Left forelimb (tissue), 1 donor: ENCODE results near the gene MALRD1.

Experiments
- DNase-seq: peaks from one replicate; pipeline ENCODE4 v3.0.0-alpha.2; 2018; ENCODE audit warnings: low spot score

The MALRD1 gene

DNA sequence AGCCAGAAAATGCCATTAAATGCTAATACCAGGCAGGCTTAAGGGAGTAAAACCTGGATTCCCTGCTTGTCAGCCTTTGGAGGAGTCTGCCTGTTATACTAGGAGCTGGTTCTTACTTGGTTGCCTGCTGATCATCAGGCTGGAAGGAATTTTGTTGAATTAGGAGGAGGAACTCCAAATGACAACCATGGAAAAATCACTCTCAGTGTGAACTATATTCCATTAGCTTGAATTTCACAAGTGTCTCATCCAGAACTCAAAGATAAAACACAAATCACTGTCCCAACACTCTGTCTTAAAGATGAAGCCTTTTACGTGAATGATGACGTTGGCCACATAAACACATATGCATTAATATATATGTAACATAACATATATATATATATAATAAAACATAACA is 528.8 kb downstream of the MALRD1 start:
- DNase-seq: no peak

DNA sequence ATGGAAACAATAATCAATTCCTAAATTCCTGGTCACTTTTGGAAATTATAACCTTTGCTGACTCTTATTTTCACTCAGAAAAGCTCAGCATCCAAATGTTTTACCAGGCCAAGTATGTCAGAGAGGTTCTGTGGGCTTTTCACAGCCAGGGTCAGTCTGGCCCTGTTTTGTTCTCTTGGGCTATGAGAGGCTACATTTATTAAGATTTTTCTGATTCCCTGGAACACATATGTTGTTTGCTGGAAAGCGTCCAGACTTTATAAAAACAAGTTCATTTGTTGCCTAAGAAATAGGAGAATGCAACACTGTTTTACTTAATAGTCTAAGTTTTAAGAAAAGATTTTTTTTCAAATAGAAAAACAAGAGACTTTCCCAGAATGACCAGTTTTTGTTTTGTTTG is 529.2 kb downstream of the MALRD1 start:
- no peak for DNase-seq

DNA sequence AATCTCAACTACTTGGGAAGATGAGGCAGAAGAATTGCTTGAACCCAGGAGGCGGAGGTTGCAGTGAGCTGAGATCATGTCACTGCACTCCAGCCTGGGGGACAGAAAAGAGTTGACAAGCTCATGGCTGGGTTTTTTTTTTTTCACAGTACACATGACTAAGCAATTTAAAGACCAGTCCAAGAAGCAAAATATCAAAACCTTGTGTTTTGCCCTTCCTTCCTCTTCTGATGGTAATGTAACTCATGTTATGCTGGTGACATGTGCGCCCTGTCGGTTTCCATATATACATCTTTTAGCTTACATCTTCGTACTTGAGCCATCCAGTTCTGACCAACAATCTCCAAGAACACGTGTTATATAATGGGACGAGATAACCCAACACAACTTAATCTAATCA is 530.0 kb downstream of the MALRD1 start:
- no peak for DNase-seq

DNA sequence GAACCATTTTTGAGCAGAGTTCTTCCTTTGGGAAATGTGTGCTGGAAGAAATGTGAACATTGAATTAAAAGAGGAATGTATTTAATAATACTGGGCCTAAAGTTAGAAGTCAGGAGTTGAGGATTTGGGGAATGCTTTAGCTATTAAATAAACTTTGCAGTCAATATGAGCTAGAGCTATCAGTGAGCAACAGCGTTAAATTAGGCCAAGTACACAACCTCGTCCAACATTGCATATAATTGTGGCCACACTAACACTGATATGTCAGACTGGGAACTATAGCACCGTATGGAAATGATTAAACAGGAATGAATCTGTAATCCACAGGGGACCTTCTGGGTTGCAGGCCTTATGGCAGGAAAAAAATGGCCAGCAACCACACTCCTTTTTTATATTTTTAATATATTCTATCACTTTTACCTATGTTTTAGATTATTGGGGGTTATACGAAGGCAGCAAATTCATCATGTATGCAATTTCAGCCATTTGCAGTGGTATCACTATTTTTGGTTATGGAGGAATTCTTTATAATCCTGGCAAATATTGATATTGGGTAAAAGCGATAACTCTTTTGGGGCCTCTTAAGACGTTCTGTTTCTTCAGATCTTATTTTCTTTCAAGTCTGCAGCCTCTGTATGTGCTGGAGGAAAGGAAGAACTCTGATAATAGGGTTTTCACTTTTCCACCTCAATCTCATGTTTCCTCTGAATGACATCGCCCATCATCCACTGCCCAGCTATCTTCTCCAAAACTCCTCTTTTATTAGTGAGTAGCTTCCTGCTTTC is 531.4 kb downstream of the MALRD1 start:
- DNase-seq: no peak

DNA sequence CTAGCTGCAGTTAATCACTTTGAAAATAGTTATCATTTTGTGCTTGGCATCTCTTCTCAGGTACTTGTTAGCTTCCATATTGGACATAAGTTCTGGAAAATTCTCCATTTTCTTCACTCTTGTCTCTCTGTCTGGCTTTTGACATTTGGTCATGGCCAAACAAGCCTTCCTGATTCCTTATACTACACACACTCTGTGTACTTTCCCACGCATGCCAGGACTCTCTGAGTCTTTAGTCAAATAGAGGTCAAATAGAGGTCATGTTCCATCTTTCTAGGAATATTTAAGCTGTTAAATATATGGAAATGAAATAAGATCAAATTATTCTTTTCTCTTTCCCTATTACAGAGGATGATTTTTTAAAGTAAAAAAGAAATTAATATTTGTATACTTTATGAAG is 532.1 kb downstream of the MALRD1 start:
- no peak for DNase-seq

DNA sequence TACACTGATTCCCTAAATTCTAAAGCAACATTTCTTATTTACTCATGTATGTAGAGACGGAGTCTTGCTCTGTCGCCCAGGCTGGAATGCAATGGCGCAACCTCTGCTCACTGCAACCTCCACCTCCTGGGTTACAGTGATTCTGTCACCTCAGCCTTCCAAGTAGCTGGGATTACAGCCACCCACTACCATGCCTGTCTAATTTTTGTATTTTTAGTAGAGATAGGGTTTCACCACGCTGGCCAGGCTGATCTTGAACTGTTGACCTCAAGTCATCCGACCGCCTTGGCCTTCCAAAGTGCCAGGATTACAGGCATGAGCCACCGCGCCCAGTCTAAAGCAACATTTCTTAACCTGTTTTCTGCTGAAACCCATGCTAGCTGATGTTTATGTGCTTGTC is 540.0 kb downstream of the MALRD1 start:
- DNase-seq: no peak

DNA sequence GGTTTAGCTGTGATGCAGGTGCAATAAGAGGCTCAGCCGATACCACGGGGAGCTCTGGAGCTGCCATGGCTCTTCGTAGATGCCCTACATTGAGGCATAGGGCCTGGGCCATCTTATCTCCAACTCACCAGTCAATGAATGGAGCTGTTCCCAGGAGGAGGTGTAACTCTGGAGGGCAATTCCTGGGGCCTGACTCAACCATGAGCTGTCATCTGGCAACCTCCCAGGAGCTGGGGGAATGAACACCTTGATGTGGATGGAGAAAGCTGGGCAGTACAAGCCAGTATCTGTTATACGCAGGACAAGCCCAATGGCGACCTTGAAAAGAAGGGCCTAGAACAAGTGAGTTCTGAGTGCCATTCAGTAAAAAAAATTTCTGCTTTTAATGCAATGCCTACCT is 543.7 kb downstream of the MALRD1 start:
- no peak for DNase-seq

DNA sequence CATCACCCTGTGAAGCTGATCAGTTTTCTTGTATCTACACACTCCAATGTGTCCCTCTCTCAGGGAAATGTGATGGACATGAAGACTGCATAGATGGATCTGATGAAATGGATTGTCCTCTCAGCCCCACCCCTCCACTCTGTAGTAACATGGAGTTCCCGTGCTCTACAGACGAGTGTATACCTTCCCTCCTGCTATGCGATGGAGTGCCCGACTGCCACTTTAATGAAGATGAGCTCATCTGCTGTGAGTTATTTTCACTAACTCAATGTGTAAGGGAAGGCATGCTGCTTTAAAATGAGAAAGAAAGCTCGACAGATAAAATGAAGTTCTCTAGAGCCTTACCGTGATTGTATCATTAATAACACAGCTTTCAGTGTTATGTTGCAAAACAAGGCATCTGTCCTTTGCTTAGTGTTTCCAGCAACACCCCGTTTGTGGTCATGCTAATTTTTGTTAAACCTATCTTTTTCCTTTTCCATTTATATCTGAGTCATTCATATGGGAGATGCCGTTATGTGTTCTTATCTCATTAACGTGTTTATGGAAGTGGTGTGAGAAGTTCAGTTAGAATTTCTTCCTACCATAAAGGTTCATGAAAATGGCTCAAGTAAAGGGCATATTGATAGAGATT is 546.7 kb downstream of the MALRD1 start:
- DNase-seq: no peak

DNA sequence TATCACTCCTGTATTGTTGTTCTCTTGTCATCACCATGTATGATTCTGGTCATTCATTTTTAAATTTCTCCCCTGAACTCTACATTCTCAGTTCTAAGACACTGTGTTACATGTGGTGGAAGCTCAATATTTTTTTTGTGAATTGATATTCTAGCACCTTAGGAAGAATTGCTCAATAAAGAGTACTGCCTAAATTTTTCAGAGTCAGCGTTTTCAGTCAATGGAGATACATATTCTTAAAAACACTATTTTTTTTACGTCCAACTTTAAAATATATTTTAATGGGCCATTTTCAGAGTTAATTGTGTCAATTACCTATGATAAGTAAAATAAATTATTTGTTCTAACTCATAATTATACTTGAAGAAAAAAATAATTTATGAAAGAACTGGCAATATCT is 557.2 kb downstream of the MALRD1 start:
- no peak for DNase-seq

DNA sequence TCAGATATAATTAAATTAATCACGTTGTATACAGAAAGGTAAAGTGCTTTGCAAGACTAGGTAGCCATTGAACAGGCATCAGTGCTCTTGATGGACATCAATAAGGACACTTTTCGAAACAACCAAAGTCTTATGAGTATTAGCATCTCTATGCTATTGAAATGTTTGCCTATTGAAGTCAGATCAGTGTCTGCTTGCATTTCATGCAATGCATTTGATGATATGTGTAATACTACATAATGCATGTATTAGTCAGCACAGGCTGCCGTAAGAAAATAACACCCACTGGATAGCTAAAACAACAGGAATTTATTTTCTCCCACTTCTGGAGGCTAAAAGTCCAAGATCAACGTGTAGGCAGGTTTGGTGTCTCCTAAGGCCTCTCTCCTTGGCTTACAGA is 558.4 kb downstream of the MALRD1 start:
- DNase-seq: no peak

DNA sequence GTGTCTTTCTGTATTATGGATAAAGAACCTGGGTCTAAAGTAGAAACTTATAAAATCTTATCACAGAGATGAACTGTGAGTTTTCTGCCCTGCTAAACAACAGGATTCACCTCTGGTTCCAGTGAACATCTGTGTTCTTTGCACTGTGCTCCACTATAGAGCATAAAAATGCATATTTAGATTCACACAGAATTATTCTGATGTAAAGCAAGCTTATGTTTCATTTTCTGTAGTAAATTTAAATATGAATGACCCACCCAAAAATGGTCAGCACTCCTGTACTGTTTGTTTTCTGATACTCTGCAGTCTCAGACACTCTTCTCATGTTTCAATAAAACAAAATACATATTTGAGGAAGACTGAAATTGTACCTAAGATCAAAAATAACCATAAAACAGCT is 563.2 kb downstream of the MALRD1 start:
- DNase-seq: no peak

DNA sequence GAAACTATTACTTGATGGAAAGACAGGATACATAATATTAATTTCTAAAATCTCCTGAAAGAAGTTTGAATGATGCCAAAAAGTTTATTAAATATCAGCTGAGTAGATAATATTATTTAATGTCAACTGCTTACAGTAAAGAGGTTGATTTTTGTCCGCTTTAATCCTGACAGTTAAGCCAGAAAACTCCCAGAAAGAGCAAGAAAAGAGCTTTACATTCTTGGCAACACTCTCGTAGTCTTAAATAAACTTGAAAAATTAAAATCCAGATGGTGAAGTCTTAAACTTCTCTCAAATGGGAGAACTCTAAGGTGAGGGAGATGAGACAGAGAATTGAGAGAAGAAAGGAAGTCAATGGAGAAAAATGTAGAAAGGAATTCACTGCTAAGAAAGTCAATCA is 568.4 kb downstream of the MALRD1 start:
- no peak for DNase-seq

DNA sequence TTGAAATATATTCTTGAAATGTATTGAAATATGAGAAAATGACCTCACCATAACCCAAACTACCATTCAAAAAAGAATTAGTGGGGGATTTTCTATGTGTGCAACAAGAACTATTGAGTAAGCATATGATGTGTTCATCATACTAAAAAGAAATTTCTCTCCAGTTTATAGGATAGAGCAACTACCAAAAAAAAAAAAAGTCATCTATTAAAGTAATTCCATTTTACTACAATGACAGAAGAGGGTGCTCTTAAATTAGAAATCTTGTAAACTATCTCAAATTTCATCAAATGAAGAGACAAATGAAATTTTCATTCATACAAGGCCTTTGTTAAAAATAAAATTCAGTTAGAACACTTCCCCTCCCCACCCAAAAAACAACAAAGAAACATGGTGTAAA is 572.2 kb downstream of the MALRD1 start:
- no peak for DNase-seq

DNA sequence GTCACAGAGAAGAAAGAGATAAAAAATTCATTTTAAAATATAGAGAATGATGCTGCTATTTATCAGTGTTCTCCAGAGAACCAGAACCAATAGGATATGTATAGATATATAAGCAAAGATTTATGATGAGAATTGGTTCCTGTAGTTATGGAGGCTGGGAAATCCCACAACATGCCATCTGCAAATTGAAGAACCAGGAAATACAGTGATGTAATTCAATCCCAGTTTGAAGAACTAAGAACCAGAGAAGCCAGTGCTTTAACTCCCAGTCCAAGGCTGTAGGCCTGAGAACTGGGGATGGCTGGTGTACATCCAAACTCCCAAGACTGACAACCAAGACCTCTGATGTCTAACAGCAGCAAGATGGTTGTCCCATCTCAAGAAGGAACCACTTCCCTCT is 574.7 kb downstream of the MALRD1 start:
- DNase-seq: no peak

DNA sequence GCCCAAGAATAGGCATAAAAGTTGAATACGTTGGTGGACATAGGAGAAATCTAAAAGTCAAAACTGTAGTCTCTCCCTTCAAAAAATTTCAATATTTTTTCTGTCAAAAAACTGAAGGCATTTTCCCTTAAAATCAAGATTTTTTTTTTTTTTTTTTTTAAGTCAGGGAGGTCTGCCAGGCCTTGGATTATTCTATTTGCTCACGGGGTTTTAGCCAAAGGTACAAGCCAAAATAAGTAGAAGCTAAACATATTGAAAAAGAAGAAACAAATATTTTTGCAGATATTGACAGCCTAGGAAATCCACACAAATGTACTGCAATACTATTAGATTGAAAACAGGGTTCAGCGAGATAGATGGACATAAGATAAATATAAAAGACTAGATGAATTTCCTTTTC is 577.6 kb downstream of the MALRD1 start:
- DNase-seq: no peak

DNA sequence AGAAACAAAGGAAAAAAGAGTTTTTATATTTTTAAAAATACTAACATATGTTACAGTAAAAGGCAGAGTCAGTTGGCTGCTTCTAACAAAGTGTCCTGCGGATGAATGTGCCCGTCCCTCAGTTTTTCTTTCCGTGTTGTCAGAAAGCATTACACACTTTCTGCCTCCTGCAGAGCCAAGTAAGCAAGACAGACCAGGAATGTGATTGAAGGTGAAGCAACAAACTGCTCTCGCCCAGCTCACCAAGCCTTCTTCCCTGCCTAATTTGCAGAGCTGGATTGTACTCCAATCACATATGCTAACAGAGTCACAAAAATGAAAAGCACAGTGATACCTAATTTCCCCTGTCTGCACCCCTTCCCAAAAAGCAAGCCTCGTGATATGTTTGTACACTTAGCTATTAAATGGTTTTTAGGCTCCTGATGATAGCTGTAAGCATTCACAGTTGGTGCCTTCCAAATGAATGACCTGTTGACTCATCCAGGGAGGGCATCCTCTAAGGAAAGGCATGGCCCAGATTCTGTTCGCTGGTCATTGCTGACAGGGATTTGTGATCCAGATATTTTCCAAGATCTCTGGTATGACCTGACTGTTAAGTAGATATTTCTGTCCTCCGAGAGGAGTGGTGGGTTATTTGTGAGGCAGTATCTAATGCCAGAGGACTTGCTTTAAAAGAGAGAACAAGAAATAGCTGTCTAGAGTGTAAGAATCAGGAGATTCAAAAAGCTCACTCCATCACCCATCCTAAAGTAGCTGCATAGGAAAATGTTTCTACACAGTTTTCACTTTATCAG is 580.4 kb downstream of the MALRD1 start:
- no peak for DNase-seq

DNA sequence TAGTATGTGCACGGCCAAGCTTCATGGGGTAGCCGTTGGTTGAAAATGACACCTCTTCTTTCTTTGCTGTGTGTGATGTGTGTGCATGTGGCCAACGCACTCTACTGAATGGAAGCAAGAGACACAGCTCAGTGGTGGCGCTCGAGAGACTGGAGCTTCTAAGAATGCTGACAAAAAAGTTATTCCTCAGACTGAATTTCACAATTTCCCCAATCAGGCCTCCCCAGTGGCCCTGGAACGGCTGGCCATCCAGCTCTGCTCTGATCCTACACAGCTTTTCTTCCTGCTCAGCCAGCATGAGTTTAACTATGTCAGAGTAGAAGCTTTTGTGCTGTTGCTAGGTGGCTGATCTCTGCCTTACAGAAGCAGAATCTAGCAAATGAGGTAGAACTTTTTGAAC is 581.0 kb downstream of the MALRD1 start:
- DNase-seq: peak; percentile 74

DNA sequence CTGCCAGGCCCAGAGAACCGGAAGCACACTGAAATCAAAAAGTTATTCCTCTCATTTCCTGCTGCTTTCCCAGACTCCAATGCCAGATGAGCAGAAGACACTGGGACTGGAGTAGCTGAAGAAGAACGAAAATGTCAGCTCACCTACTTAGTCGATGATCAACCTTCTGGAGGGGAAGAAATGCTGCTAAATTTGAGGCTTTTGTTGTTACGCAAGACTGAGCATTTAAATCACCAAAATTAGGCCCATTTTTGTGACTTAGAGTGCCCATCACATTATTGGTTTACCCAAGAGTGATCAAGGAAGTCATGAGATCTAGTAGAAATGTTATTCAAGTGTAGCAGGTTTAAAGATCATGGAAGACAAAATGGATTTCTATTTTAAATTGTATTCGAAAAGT is 585.6 kb downstream of the MALRD1 start:
- DNase-seq: no peak

DNA sequence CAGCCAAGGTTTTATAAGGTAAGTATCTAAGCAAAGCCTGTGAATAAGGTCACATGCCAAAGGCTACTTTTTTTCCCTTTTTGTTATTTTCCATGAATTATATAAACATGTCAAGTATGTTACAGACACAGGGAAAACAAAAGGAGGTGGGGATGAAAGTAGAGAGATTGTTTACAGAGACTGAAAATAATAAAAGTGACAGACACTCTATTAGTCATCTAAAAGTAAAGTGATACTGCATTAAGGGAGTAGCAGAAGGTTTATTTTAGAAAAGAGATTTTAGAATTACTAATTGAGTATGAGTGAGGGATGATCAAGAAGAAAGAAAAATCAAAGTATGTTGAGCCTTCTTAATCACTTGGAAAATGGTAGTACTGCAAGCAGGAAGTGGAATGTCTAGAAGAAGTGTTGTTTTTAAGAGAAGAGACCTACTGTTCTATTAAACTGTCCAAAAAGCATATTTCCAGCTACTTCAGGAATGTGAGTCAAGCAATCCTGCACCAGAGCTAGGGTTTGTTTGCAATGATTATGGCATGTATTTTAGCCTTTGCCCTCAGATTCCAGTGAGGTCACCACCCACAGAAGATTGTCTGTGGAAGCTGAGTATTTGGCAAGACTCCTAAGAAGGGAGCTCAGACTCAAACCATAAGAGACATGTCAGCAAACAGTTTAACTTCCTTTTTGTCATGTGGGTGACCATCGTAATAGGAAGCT is 589.7 kb downstream of the MALRD1 start:
- DNase-seq: no peak

DNA sequence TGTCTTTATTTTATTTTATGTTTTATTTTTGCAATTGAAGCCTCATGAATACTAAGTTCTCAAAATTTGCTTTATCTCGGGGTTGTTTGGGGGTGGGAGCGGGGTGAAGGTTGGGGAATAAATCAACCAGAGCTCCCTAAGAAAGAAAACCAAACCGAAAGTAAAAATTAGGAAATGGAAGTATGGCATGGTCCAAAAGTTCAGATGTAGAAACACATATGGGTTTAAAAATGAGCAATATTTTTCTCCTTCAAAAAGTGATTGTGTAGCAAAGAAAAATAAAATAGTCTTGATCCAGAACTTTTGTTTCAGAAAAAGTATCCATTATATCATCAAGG is 590.3 kb downstream of the MALRD1 start:
- DNase-seq: no peak

DNA sequence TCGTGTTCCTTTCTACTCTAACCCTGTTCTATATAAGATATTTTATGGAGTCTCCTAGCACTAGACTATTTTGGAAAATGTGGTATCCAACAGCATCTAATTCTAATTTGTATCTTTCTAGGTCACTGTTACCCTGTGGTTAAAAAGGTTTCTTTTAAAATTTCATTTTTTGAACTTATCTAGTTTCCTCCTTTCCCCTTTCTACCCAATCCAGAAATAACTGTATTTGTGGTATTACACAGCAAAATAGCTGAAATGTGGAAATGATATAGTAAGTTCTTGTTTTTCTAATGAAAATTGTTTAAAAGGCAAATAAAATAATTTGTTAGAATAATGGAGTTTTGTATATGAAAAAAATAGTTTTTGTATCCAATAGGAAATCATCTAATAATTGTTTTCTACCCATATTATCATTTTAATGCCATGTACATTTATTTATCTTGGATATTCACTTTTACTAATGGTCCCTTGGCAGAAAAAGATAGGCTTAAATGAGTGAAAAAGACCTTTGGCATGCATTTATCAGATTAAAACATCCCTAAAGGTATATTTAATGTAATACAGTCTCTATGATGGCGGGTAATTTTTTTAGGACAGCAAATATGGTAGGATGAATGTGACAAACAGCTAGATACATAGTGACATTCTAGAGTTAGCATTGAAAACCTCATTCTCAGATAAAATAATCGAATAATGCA is 592.1 kb downstream of the MALRD1 start:
- DNase-seq: no peak

DNA sequence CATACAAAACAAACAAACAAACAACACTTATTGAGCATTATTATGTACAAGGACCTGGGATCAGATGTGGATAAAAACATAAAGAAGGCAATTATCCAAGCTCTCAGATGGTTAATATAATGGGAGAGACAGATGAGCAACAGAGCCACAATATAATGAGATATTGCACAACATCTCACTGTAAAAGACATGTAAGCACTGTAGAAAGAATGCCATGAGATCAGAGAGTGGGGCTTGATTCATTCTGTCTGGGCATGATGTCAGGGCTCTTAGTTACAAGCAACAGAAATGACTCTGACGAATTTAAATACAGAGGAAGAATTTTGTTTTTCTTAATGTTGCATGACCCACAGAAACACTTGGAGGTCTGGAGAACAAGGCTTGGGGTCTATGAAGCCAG is 602.9 kb downstream of the MALRD1 start:
- DNase-seq: no peak
